Smooth muscle cell of the brain vasculature (primary cell): ENCODE data around the gene COL20A1.

Source experiments
- DNase-seq: peaks from one replicate; pipeline ENCODE4 v3.0.0-alpha.2; 2012; ENCODE audit warnings: low read depth, low spot score

COL20A1 gene

GRCh38 chr20:63277466-63278272 lies 15.3 kb upstream of the COL20A1 start:
- no peak for DNase-seq

DNA sequence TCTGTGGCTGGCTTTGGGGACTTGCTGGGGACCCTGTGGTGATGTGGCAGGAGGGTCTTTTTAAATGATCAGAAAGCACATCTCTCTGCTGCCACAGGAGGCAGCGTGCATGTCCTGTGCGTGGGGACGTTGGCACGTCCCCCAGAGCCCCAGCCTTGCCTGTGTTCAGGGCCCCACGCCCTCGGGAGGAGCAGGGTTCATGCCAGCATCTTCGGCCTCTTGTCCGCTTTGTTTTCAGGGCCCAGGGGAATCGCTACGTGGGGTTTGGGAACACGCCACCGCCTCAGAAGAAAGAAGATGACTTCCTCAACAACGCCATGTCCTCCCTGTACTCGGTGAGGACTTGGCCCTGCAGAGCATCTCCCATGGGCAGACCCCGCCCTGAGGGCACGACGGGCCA lies 14.3 kb upstream of the COL20A1 start:
- DNase-seq = no peak

GRCh38 chr20:63279931-63280330 lies 13.1 kb upstream of the COL20A1 start:
- no peak for DNase-seq

DNA sequence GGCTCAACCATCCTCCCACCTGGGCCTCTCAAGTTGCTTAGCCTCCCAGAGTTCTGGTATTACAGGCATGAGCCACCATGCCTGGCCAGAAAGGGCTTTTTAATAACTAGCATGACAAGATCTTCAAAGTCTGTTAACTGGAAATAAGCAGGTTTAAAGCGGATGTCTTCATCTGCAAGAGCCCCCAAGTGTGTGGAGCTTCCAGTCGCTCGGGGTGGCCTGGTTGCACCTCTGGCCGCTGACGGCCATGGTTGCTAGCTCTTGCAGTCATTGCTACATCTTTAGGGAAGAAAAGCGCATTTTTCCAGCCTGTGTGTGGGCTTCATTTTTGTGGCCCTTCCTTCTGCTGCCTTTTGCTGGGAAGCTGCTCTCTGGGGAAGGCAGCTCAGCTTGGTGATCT lies 12.6 kb upstream of the COL20A1 start:
- DNase-seq = no peak

GRCh38 chr20:63280929-63281545 lies 11.9 kb upstream of the COL20A1 start:
- no peak for DNase-seq

DNA sequence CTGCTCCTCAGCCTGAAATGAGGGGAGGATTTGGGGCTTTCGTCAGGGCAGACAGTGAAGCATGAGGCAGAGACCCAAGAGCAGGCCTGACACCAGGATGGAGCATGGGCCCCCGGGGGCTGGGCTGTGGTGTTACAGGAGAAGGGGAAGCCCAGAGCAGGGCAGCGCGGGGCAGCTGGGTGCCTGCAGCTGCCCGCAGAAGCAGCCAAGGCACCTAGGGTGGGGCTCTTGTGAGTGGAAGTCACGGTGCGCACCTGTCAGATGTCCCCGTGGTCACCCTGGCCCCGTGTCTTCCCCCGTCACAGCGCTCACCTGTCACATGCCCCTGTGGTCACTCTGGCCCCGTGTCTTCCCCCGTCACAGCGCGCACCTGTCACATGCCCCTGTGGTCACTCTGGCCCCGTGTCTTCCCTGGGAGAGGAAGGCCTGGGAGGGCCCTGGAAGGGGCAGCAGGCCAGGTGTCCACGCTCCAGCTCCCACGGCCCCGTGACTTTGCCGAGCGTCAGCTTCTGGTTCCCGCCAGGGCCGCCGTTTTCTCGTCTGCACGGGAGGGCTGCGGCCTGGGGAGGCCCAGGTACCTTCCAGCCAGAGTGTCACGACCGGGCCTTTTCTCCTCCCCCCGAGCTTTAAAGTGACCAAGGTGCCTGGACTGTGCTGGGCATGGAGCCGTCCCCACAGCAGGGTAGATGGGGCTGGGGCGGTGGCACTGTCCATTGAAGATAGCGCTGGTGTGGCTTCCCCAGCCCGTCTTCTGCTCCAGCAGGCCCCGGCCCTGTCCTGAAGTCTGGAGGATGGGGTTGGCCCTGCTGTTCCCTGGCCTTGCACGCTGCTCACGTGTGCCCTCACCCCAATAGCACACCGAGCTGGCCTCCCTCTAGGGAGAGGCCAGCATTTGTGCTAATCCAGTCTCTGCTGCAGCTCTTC lies 11.0 kb upstream of the COL20A1 start:
- no peak for DNase-seq

DNA sequence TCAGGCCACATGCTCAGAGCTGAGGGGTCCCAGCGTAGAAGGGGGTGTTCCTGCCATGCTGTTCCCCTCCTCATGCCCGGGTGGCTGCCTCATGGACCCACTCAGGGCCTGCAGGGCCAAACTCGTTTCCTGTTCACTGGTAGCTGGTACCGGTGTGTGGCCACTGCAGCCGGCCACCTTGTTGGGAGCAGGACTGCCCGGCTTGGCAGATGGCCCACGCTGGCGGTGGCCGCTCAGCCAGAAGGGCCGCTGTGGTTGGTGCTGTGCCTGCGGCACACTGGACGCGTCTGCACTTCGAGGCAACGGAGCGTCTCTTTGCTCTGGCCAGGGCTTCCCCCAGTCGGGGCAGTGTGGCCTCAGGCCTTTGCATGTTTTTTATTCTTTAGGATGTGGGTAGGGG lies 10.0 kb upstream of the COL20A1 start:
- no peak for DNase-seq

GRCh38 chr20:63283397-63284082 lies 9.4 kb upstream of the COL20A1 start:
- no peak for DNase-seq

DNA sequence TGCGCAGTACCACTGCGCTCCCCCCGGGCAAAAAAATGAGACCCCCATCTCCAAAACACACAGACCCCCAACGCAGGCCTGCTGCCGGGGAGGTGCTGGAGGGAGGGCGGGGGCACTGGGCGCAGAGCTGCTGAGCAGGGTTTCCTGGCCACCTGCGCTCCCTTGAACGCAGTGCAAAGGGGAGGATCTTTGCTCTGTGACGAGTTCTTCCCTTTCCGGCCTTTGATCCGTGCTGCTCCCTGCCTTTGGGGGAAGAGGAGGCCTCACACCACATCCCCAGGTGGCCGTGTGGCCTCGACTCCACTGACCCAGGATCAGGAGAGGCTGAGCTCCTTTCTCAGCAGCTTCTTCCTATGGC lies 8.9 kb upstream of the COL20A1 start:
- DNase-seq = no peak

DNA sequence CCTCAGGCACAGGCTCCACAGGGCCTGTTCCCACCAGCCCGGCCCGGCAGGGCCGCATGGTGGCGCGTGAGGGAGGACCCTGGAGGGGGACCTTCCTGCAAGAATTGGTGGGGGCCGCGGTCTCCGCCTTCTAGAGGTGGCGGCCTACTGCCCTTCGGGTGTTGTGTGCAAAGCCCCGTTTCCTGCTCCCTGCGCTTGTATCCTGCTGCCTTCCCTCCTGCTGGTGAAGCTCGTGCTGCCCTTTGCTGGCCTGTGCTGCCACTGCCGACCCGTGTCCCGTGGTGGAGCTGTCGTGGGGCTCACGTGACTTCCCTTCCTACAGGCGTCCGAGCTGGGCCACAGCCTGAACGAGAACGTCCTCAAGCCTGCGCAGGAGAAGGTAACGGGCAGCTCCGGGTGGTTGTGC lies 8.4 kb upstream of the COL20A1 start:
- DNase-seq = no peak

DNA sequence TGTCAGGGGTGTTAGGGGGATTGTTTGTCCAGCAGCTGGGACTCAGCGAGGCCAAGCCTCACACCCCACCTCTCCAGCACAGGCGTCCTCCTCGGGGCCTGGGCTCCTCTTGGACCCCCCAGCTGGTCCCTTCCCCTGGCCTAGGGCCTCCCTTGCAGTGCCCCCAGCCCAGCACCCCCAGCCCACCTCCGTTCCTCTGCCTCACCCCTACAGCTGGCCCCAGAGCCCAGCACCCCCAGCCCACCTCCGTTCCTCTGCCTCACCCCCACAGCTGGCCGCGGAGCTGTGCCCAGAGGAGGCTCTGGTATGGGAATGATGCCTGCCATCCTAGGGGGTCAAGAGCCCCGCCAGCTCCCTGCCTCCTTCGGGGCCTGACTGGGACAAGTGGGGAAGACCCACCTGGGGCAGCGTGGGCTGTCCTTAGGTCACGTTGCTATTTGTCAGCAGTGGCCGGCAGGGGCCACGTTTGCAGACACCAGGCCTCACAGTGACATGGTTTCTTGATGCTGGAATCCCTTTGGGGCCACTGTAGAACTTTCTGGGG lies 7.9 kb upstream of the COL20A1 start:
- DNase-seq = no peak

- DNase-seq = no peak
Observed at GRCh38 chr20:63285636-63286615, 7.1 kb upstream of the COL20A1 start.

DNA sequence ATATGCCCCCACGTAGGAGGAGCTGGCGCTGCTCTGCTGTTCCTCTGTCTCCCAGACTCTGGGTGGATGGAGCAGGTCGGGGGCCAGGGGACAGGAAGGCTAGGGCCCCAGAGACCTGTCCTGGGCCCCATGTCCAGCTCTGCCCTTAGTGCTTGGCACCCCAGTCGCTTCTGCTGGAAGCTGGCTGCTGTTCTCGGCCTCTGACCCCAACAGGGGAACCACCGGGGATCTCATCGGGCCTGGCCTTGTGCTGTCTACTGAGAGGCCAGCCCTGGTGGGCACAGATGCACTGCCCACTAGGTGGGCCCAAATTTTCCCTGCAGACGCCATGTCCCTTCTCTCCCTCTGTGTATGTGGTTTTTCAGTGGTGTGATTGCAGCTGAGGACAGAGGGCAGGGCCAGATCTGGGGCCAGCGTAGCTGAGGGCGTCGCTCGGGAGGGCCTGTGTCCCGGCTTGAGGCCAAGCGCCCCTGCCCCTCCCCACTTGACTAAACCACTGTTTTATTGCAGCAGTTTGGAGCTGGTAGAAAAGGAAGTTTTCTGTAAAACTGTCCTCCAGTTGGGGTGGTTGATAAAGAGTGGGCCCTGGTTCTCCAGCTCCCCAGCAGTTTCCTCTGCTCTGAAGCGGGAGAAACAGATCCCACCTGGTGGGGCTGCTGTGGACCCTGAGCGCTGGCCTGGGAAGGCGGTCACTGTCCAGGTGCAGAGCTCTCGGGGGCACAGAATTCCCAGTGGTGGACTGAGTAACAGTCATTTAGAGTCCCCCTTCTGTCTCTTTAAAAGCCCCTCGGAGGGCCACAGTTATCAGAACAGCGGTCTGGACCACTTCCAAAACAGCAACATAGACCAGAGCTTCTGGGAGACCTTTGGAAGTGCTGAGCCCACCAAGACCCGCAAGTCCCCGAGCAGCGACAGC lies 5.9 kb upstream of the COL20A1 start:
- no peak for DNase-seq

DNA sequence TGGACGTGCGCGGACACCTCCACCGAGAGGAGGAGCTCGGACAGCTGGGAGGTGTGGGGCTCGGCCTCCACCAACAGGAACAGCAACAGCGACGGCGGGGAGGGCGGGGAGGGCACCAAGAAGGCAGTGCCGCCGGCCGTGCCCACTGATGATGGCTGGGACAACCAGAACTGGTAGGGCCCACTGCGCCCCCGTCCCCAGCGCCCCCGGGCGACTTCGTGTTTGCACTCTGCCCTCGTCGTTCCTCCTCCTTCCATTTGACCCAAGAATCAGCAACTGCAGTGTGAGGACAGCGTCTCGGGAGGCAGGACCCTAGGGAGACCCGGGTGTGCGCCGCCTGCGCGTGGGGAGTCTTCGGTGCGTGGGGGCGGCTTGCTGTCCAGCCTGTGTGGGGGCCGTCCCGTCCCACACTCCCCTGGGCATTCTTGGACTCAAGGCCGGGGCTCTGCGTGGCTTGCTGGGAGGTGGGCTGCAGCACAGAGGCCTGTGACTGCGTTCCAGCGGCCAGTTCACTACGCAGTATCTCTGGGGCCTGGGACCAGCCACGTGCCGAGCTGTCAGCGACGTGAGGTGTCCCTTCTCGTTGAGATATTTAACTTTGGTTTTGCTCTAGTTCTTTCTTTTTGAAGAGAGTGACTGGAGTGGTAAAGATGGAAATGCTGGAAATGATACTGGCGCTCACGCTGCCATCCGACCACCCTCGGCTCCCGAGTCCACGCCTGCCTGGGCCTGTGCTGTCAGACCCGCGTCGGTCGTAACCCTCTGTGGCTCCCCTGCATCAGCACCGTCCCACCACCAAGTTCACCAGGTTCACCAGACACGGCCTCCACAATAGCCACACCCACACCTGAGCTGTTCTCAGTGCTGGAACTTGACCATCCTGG lies 5.0 kb upstream of the COL20A1 start:
- no peak for DNase-seq

DNA sequence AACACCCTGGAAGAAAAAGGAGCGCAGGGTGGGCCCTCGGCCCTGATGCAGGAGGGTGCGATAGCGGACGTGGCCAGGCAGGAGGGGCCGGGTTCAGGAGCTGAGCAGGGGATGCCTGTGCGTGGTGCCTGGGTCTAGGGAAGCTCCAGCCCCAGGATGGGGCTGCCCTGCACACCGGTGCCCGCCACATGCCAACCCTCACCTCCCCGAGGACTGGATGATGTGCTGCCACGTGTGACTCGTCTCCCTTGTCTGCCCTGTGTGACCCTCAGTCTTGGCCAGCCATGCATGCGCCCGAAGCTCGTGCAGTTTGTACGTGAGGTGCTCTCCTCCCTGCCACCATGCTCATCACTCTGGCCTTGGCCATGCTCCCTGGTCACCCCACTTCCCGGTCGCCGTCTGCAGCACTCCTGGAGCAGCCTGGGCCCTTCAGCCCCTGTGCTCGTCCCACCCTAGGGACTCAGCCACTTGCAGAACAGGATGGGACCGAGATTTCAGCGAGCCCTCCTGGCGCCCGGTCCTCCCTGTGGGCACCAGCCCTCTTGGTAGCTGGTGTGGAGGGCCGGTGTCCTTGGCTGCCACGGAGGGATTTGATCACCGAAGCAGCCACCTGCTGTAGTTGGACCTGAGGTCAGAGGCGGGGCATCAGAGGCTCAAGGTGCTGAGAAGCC lies 4.3 kb upstream of the COL20A1 start:
- DNase-seq = no peak

- no peak for DNase-seq
Observed at GRCh38 chr20:63289311-63290135, 3.5 kb upstream of the COL20A1 start.
